ENCODE measurements around the gene NAALADL2.
"Not testable (repeated sequence)": the region's sequence is repeated elsewhere in the genome, so short reads cannot be mapped to it uniquely, and the experiment has no call there.

Gene NAALADL2

DNA sequence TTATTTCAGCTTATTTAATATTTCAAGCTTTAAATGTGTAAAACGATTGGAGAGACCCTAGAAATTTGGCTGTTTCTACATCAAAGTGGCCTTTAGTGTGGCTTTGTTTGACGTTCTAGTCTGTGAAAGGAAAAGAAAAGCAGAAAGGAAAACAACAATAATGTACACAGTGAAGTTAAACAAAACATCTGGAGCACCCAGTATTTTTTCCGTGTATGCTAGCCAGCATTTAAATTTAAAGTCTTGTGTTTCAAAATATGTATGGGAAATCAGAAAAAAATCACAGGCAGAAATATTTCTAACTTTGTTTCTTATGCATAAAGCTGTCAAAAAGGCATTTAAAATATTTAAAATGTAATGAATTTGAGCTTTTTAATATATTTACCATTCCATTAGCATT is 218.1 kb downstream of the NAALADL2 start:
- no peak for DNase-seq

GRCh38 chr3:175082631-175083030 is 223.5 kb downstream of the NAALADL2 start:
- no peak for DNase-seq

DNA sequence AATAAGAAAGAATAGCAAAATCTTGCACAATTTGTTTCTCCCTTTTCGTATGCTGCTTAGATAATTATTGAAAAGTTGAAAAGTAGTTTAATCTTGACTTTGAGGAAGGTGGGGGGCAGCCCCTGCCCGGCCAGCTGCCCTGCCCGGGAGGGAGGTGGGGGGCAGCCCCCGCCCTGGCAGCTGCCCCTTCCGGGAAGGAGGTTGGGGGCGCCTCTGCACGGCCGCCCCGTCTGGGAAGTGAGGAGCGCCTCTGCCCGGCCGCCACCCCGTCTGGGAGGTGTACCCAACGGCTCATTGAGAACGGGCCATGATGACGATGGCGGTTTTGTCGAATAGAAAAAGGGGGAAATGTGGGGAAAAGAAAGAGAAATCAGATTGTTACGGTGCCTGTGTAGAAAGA is 228.0 kb downstream of the NAALADL2 start:
- not testable (repeated sequence) for DNase-seq

- no peak for DNase-seq
These were observed 229.7 kb downstream of the NAALADL2 start for GRCh38 chr3:175088766-175089380.

DNA sequence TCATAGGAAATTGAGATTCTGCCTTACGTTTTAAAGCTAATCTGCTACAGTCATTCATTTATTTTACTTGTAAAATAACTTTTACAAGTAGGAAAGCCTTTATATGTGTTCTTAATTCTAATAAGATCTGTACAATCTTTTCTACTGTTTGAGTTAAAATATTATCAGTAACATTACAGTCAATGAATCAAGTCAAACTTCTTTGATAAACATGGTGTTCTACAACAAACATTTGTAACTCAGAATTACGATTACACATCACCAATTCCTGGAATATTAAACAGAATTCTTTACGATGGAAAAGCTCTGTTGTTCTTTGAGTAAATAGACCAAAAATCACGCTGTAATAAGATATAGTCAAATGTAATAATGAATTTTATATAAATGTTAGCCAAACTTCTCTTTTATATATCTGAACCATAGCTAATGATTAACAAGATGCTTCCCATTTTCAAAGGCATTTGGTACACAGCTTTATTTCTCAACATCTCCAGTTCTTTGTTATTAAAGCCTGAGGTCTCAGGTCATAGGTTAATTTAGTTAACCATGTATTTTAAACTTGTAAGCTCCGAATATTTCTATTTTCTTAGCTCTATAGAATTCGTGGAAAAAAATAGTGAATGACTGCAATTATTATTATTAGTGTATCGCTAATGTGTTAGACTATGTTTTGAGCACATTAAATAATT is 232.4 kb downstream of the NAALADL2 start:
- DNase-seq = no peak

- DNase-seq = no peak
These were observed 234.6 kb downstream of the NAALADL2 start for GRCh38 chr3:175093748-175094147.

GRCh38 chr3:175094344-175094743 is 235.2 kb downstream of the NAALADL2 start:
- no peak for DNase-seq

- DNase-seq = no peak
These were observed 239.5 kb downstream of the NAALADL2 start for GRCh38 chr3:175098644-175099043.

DNA sequence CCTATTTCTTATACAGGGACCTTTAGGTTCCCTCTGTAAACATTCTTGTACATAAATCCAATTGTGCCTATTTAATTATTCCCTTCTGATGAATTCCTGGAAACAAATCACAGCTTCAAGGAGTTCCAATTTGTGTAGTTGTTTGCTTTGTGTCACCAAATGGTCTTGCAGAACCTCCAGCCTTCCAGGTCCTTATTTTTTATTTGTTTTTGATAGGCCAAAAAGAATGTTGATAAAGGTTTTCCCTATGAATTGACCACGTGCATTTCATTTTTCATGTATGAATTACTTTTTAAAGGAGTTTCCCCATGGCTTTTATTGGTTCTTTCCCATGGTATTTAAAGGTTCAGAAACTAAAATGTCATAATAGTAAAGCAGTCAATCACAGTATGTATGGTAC is 243.0 kb downstream of the NAALADL2 start:
- no peak for DNase-seq

GRCh38 chr3:175103298-175103697 is 244.2 kb downstream of the NAALADL2 start:
- DNase-seq = no peak

DNA sequence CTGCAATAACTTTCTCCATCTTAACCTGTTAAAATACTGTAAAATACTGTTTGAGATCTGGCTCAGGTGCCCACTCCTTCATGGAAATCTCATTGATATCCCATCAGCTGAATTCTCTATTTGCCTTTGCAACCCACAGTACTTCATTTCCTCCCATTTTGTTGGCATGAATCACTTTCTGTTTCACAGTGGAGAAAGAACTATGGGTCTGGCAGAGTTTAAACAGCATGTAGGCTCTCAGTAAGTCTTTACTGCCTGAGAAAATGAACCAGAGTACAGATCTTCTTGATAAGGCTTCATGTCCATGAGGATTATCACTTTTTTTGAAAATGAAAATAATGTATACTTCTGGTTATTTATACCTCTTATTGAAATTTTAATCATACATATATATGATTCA is 245.9 kb downstream of the NAALADL2 start:
- no peak for DNase-seq

DNA sequence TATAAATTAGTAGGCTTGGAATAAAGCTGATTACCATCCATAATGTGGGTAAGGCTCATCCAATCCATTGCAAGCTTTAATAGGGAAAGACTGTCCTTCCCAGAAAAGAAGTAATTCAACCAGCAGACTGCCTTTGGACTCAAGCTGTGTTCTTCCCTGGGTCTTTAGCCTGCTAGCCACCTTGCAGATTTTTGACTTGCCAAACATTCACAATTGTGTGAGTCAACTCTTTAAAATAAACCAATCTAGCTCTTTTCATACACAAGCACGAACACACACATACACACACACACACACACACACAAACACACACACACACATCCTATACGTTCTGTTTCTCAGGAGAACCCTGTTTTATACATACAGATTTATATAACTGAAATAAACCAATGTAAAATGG is 248.1 kb downstream of the NAALADL2 start:
- no peak for DNase-seq

GRCh38 chr3:175107995-175108394 is 248.9 kb downstream of the NAALADL2 start:
- no peak for DNase-seq

DNA sequence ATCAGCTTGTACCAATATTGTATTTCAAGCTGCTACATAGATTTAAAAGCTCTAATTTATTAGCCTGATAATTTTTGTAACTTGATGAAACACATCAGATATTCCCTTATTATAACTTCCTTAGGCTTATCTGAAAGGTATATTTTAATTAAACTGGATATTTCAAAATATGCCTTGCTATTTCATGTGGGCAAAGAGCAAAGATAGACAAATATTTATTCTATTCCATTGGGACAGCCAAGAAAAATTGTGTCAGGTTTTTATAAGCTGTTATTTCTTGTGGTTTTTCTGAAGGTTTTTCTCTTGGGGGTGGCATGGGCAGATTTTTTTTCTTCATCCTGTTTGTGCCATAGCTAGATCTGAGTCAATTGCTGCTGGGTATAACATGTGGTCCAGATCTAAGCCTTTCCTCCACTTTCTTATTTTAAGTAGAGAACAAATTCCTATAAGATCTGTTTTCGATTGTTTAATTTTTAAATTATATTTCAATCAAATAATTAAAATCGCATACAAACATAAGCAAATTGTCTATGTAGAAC is 249.5 kb downstream of the NAALADL2 start:
- no peak for DNase-seq

DNA sequence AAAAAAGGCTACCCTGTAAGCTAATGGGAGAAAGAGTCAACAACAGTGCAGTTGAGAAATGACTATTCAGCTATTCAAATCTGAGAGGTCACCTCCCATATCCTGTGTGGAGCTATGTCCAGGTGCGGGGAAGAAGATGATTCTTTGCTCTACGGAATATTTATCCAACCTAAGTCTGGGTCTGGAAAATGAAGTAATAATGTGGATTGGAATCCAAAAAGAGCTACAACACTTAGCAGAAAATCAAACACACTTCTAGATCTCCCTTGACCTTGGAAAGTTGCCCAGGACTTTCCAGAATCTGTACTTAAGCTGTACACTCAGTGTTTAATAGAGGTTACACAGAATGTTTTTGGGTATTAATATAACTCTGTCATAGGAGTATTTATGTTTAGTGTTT is 251.9 kb downstream of the NAALADL2 start:
- DNase-seq = no peak

GRCh38 chr3:175118382-175118941 is 259.3 kb downstream of the NAALADL2 start:
- DNase-seq = no peak

DNA sequence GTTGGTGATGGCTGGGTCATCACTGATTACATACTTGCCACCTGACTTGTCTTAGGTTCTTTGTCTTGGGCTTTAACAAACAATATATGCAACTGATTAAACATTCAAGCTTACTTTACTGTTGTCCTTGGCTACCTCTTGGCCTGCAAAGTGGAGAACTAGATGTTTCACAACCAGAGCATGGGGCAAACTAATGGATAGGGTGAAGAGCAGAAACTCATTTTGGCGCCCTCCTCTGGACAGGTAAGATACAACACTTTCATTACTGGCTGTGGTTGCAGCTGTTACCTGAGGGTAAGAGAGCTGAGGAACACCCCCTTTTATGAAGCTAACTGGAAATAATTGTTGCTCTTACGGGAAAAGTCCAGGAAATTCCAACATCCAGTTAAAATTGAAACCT is 262.1 kb downstream of the NAALADL2 start:
- no peak for DNase-seq

GRCh38 chr3:175127075-175127662 is 268.0 kb downstream of the NAALADL2 start:
- DNase-seq = no peak

DNA sequence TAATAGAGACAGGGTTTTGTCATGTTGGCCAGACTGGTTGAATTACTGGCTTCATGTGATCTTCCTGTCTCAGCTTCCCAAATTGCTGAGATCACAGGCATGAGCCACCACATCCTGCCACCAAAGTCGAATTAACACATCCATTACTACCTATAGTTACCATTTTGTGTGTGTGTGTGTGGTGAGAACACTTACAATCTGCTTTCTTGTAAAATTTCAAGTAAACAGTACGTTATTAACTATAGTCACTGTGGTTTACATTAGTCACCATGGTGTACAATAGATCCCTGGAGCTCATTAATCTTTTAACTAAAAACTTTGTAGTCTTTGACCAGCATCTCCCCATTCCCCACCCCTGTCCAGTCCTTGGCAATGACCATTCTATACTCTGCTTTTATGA is 270.0 kb downstream of the NAALADL2 start:
- DNase-seq = no peak

DNA sequence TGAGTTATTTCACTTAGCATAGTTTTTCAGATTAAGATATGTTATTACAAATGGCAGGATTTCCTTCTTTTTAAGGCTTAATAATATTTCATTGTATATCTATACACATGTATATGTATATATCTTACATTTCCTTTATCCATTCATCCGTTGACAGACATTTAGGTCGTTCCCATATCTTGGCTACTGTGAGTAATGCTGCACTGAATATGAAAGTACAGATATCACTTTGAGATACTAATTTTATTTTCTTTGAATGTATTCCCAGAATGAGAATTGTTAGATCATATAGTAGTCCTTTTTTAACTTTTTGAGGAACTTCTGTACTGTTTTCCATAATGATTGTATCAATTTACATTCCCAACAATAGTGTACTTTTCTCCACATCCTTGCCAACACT is 270.4 kb downstream of the NAALADL2 start:
- no peak for DNase-seq

- not testable (repeated sequence) for DNase-seq
These were observed 272.7 kb downstream of the NAALADL2 start for GRCh38 chr3:175131866-175132265.

- not testable (repeated sequence) for DNase-seq
These were observed 273.6 kb downstream of the NAALADL2 start for GRCh38 chr3:175132706-175133105.

GRCh38 chr3:175144368-175144767 is 285.2 kb downstream of the NAALADL2 start:
- DNase-seq = no peak

GRCh38 chr3:175146258-175146657 is 287.1 kb downstream of the NAALADL2 start:
- no peak for DNase-seq
